GM18499 (cell line): Measurements from ENCODE around the gene MLLT1.

Source experiments
- ATAC-seq: cut with Tn5 transposase; IDR thresholded peaks from one replicate; pipeline ENCODE4 v1.9.1; 2021; ENCODE audit warnings: moderate number of reproducible peaks; ENCODE audit not compliant: insufficient read depth, unreplicated experiment

The MLLT1 gene

GRCh38 chr19:6212403-6213265 is 67.1 kb downstream of the MLLT1 start:
- ATAC-seq: no peak

- ATAC-seq: no peak
Observed at GRCh38 chr19:6211632-6212402, 68.0 kb downstream of the MLLT1 start.

GRCh38 chr19:6210721-6211600 is 68.8 kb downstream of the MLLT1 start:
- no peak for ATAC-seq

- ATAC-seq: no peak
Observed at GRCh38 chr19:6210091-6210490, 69.7 kb downstream of the MLLT1 start.

- no peak for ATAC-seq
Observed at GRCh38 chr19:6209680-6210079, 70.1 kb downstream of the MLLT1 start.

- ATAC-seq: no peak
Observed at GRCh38 chr19:6209233-6209632, 70.5 kb downstream of the MLLT1 start.

GRCh38 chr19:6204866-6205723 is 74.7 kb downstream of the MLLT1 start:
- ATAC-seq: no peak

- ATAC-seq: no peak
Observed at GRCh38 chr19:6204212-6204611, 75.6 kb downstream of the MLLT1 start.

GRCh38 chr19:6199240-6199994 is 80.4 kb downstream of the MLLT1 start:
- ATAC-seq: peak; percentile 51

- ATAC-seq: no peak
Observed at GRCh38 chr19:6198896-6199239, 80.9 kb downstream of the MLLT1 start.

GRCh38 chr19:6196361-6196760 is 83.4 kb downstream of the MLLT1 start:
- no peak for ATAC-seq

GRCh38 chr19:6188811-6189210 is 91.0 kb downstream of the MLLT1 start:
- ATAC-seq: no peak

- no peak for ATAC-seq
Observed at GRCh38 chr19:6187374-6187773, 92.4 kb downstream of the MLLT1 start.

- ATAC-seq: no peak
Observed at GRCh38 chr19:6185835-6186834, 93.6 kb downstream of the MLLT1 start.

GRCh38 chr19:6185093-6185834 is 94.5 kb downstream of the MLLT1 start:
- ATAC-seq: no peak

- no peak for ATAC-seq
Observed at GRCh38 chr19:6181119-6181518, 98.7 kb downstream of the MLLT1 start.

- no peak for ATAC-seq
Observed at GRCh38 chr19:6173190-6173589, 106.6 kb downstream of the MLLT1 start.
